Left ventricle myocardium inferior (tissue), 1 donor: ENCODE measurements around the gene SCRG1. TPM values are rescaled to one million over a fixed set of nuclear protein-coding genes. Genes with fewer than 3 reads are reported as not detected.

ENCODE experiments used
- DNase-seq: peaks from one replicate; pipeline ENCODE4 v3.0.0-alpha.2; 2020
- H3K27ac ChIP-seq: fragments of 200-600 bp; replicated peaks from 2 replicates; pipeline ENCODE4 v1.8.0; 2021
- H3K27me3 ChIP-seq: fragments of 200-600 bp; 2 replicates; pipeline ENCODE4 v1.8.0; 2021; ENCODE audit warnings: low read depth
- H3K36me3 ChIP-seq: fragments of 200-600 bp; 2 replicates; pipeline ENCODE4 v1.8.0; 2021
- H3K4me1 ChIP-seq: fragments of 200-600 bp; 2 replicates; pipeline ENCODE4 v1.8.0; 2021
- H3K4me3 ChIP-seq: fragments of 200-600 bp; 2 replicates; pipeline ENCODE4 v1.8.0; 2021; ENCODE audit warnings: mild to moderate bottlenecking, moderate library complexity
- H3K9me3 ChIP-seq: fragments of 200-600 bp; replicated peaks from 2 replicates; pipeline ENCODE4 v1.8.0; 2021
- CTCF ChIP-seq: fragments of 200-600 bp; IDR thresholded peaks from 2 replicates; pipeline ENCODE4 v1.8.0; 2021; ENCODE audit warnings: antibody characterized with exemption, mild to moderate bottlenecking, borderline replicate concordance
- intact Hi-C: fragments of 100-400 bp; cut with micrococcal nuclease; formaldehyde crosslinking; loops from one replicate; pipeline ENCODE4 v1.11.0; 2022
- total RNA-seq: library from RNA; stranded (reverse); fragmentation: NEBNext Ultra II Directional; extraction: Animal tissue kit (Norgen Biotek cat#: 25700); gene quantifications from one replicate; pipeline ENCODE4 v1.2.1, GENCODE V29; 2021
- donor health status: DM: no; HTN: yes; CAD: no; lungs with severe emphysema.

SCRG1 gene
- total RNA-seq, 1 donor from 2014 or later = 0.41 TPM

GRCh38 chr4:173411106-173411693 lies 12.3 kb upstream of the SCRG1 start:
- H3K4me1 ChIP-seq = peaks cover 18% of the 10 kb centered on the region
- peak overlapping the region; percentile 32 for H3K27ac ChIP-seq
- DNase-seq = no peak
- no peak overlapping the region for H3K4me3 ChIP-seq
- no peaks in the 10 kb centered on the region for H3K36me3 ChIP-seq
- H3K27me3 ChIP-seq = no peaks in the 10 kb centered on the region
- no peaks in the 10 kb centered on the region for H3K9me3 ChIP-seq
- intact Hi-C loops = loop anchor here (10.0 kb wide), 1 partner anchor 396 kb away; no protein-coding TSS in a partner anchor
- TF ChIP-seq CTCF = no peak

DNA sequence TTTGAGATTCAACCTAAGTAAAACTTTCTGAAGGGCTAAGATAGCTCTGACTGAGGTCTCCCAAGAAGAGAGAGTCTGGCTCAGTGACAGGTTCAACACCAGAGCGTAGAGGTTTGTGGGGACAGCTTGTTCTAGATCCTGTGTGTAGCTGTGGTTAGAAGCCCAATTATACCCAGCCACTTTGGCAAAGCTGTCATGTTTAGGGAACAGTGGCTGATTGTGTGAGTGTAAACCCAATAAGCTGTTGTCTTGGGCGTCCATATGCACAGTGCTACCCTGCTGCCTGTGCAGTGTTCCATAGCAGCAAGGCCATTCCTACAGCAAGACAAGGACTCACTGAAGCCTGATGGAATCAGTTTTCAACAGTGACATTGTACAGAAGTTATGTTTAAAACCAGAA lies 11.2 kb upstream of the SCRG1 start:
- Histone ChIP-seq H3K27me3 (no peaks in the 10 kb centered on the region), H3K36me3 (no peaks in the 10 kb centered on the region), H3K4me1 (peaks cover 18% of the 10 kb centered on the region), H3K9me3 (no peaks in the 10 kb centered on the region), H3K27ac (peak overlapping the region; percentile 32), H3K4me3 (no peak overlapping the region)
- intact Hi-C loops = loop anchor here (10.0 kb wide), 1 partner anchor 395 kb away; no protein-coding TSS in a partner anchor
- no peak for TF ChIP-seq CTCF
- DNase-seq = no peak

GRCh38 chr4:173405840-173406606 lies 7.1 kb upstream of the SCRG1 start:
- no peak for DNase-seq
- H3K27me3 ChIP-seq = no peaks in the 10 kb centered on the region
- H3K4me3 ChIP-seq = no peak overlapping the region
- intact Hi-C loops = no loop called here
- no peak overlapping the region for H3K27ac ChIP-seq
- H3K4me1 ChIP-seq = peaks cover 12% of the 10 kb centered on the region
- H3K36me3 ChIP-seq = peaks cover 8% of the 10 kb centered on the region
- no peak for TF ChIP-seq CTCF
- H3K9me3 ChIP-seq = no peaks in the 10 kb centered on the region

GRCh38 chr4:173404296-173404865 lies 5.5 kb upstream of the SCRG1 start:
- H3K4me3 ChIP-seq = no peak overlapping the region
- TF ChIP-seq CTCF = no peak
- intact Hi-C loops = no loop called here

DNA sequence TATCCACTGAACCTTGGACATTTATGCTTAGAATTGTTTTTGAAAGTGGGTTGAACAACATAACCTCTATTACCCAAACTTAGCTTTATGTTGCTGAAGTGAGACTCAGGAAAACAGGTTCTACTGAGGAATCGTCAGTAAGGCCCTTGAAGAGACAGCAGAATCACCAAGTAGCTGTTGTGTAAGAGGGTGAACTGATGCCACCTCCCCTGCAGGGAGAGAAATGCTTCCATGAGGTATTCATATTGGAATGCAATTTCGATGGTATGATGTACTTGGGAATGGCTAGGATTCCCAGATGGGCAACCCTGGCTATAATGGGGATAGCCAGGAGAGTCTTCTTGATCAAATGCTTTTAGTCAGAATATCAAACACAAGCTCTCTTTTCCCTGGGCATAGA lies 4.1 kb upstream of the SCRG1 start:
- no peak overlapping the region for H3K27ac ChIP-seq
- no peak for TF ChIP-seq CTCF
- no peak overlapping the region for H3K4me3 ChIP-seq
- peaks cover 8% of the 10 kb centered on the region for H3K36me3 ChIP-seq
- no peaks in the 10 kb centered on the region for H3K4me1 ChIP-seq
- H3K27me3 ChIP-seq = no peaks in the 10 kb centered on the region
- intact Hi-C loops = no loop called here
- H3K9me3 ChIP-seq = no peaks in the 10 kb centered on the region
- no peak for DNase-seq

More at GRCh38 chr4:173404296-173404865, 5.5 kb upstream of the SCRG1 start:
- no peak overlapping the region for H3K27ac ChIP-seq
- H3K4me1 ChIP-seq = no peaks in the 10 kb centered on the region
- no peaks in the 10 kb centered on the region for H3K9me3 ChIP-seq
- H3K27me3 ChIP-seq = no peaks in the 10 kb centered on the region
- peaks cover 8% of the 10 kb centered on the region for H3K36me3 ChIP-seq
- DNase-seq = no peak
